Parathyroid adenoma (tissue), 2 donors: ENCODE data around the gene NLK.

Source experiments
- H2AFZ ChIP-seq: fragments of 300-600 bp; sonication (generic); one replicate; pipeline ENCODE4 v1.7.0; 2017; ENCODE audit warnings: antibody characterized with exemption, mild to moderate bottlenecking
- H3K27ac ChIP-seq: fragments of 300-600 bp; sonication (generic); one replicate; pipeline ENCODE4 v1.7.0; 2017
- H3K27me3 ChIP-seq: fragments of 300-600 bp; sonication (generic); one replicate; pipeline ENCODE4 v1.7.0; 2017; ENCODE audit warnings: low read length; ENCODE audit not compliant: control insufficient read depth, insufficient read depth
- H3K36me3 ChIP-seq: fragments of 300-600 bp; sonication (generic); one replicate; pipeline ENCODE4 v1.7.0; 2017; ENCODE audit warnings: low read length; ENCODE audit not compliant: control insufficient read depth, insufficient read depth
- H3K4me1 ChIP-seq: fragments of 300-600 bp; sonication (generic); one replicate; pipeline ENCODE4 v1.7.0; 2017; ENCODE audit warnings: control low read depth
- H3K4me2 ChIP-seq: fragments of 300-600 bp; sonication (generic); one replicate; pipeline ENCODE4 v1.7.0; 2017; ENCODE audit warnings: low read length
- H3K4me3 ChIP-seq: fragments of 300-600 bp; sonication (generic); one replicate; pipeline ENCODE4 v1.7.0; 2017; ENCODE audit warnings: low read depth, low read length
- H3K79me2 ChIP-seq: fragments of 300-600 bp; sonication (generic); one replicate; pipeline ENCODE4 v1.7.0; 2017; ENCODE audit warnings: control low read depth
- H3K9ac ChIP-seq: fragments of 300-600 bp; sonication (generic); one replicate; pipeline ENCODE4 v1.7.0; 2017; ENCODE audit warnings: mild to moderate bottlenecking
- H3K9me3 ChIP-seq: fragments of 300-600 bp; sonication (generic); one replicate; pipeline ENCODE4 v1.7.0; 2017; ENCODE audit warnings: low read length; ENCODE audit not compliant: control insufficient read depth
- TF ChIP-seq, protein P1 (sequence below): fragments of 300-600 bp; sonication (generic); IDR thresholded peaks from one replicate; pipeline ENCODE4 v1.7.0; 2017; ENCODE audit warnings: antibody characterized with exemption, mild to moderate bottlenecking
- donor health status: primary hyperparathyroidism.

The NLK gene

DNA sequence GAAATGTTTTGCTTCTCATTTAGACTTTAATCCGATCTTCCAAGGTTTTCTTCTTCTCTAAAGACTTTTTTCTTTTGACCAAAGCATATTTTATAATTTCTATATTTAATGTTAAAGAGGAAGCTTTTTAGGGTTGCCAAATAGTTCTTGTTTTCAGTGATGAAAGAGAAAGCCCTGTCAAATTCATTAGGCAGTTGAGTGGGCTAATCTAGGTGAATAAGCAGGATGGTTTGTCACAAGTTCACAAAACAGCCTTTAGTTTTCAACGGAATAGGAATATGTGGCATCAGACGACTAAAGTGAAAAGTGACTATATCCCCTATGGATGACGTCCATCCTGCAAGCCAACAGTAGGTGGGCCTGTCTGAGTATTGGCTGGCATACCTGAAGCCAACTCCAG, 118.8 kb downstream of the NLK start:
- H3K9ac ChIP-seq, result no peak overlapping the region
- no peak overlapping the region for H2AFZ ChIP-seq
- no peak overlapping the region for H3K4me3 ChIP-seq
- H3K36me3 ChIP-seq, result no peaks in the 10 kb centered on the region
- no peaks in the 10 kb centered on the region for H3K4me1 ChIP-seq
- no peak overlapping the region for H3K4me2 ChIP-seq
- H3K9me3 ChIP-seq, result no peaks in the 10 kb centered on the region
- H3K27ac ChIP-seq, result no peak overlapping the region
- H3K79me2 ChIP-seq, result no peaks in the 10 kb centered on the region
- H3K27me3 ChIP-seq, result no peaks in the 10 kb centered on the region
- TF ChIP-seq, protein P1, sequence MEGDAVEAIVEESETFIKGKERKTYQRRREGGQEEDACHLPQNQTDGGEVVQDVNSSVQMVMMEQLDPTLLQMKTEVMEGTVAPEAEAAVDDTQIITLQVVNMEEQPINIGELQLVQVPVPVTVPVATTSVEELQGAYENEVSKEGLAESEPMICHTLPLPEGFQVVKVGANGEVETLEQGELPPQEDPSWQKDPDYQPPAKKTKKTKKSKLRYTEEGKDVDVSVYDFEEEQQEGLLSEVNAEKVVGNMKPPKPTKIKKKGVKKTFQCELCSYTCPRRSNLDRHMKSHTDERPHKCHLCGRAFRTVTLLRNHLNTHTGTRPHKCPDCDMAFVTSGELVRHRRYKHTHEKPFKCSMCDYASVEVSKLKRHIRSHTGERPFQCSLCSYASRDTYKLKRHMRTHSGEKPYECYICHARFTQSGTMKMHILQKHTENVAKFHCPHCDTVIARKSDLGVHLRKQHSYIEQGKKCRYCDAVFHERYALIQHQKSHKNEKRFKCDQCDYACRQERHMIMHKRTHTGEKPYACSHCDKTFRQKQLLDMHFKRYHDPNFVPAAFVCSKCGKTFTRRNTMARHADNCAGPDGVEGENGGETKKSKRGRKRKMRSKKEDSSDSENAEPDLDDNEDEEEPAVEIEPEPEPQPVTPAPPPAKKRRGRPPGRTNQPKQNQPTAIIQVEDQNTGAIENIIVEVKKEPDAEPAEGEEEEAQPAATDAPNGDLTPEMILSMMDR, result no peak

DNA sequence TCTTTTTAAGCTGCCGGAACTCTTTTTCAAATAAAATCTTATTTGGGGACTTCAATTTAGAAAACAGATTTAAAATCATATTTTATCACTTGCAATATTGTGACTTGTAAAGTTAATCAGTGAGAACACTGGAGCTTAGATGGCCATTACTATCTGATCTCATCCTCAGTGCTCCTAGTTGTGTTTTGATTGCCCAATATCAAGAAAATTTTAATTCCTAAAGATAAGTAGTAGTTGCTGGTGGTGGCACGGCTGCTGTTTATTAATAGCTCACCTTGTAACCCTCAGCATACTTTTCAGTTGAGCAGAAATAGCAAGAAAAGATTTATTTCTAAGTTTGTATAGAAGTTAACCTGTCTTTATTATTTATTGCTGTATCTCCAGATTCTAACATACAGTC, 124.0 kb downstream of the NLK start:
- no peaks in the 10 kb centered on the region for H3K79me2 ChIP-seq
- H3K4me3 ChIP-seq, result no peak overlapping the region
- H3K9me3 ChIP-seq, result no peaks in the 10 kb centered on the region
- no peaks in the 10 kb centered on the region for H3K27me3 ChIP-seq
- no peaks in the 10 kb centered on the region for H3K36me3 ChIP-seq
- TF ChIP-seq, protein P1, result no peak
- H3K4me1 ChIP-seq, result no peaks in the 10 kb centered on the region
- H3K27ac ChIP-seq, result no peak overlapping the region
- no peak overlapping the region for H3K4me2 ChIP-seq
- H2AFZ ChIP-seq, result no peak overlapping the region
- H3K9ac ChIP-seq, result no peak overlapping the region

DNA sequence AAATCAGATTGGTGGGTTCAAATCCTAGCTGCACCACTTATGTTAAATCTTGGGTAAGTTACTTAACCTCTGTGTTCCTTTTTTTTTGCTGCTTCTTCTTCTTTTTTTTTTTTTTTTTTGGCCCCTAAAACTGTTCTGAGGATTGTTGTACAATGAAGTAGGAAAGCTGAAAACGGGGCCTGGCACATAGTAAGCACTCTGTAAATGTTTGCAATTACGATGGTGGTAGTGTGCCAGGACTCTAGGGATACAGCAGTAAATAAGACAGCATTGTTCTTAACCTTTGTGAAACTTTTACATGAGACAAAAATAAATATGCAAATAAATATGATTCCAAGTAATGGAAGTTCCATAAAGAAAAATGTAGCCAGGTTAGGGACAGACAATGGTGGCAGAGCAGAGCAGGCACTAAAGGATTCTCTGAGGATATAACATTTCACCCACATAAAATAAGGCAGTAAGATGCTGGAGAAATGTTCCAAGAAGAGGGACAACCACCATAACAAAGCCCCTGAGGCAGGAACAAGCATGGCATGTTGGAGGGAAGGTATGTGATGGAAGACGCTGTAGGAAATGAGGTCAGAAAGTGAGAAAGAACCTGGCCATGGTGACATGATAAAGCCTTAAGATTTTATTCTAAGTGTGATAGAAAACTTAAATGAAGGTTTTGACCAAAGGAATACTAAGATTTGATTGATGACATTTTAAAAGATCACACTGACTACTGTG, 127.3 kb downstream of the NLK start:
- no peaks in the 10 kb centered on the region for H3K79me2 ChIP-seq
- H3K27ac ChIP-seq, result no peak overlapping the region
- no peaks in the 10 kb centered on the region for H3K9me3 ChIP-seq
- H3K4me3 ChIP-seq, result no peak overlapping the region
- no peak overlapping the region for H3K4me2 ChIP-seq
- H3K4me1 ChIP-seq, result no peaks in the 10 kb centered on the region
- no peaks in the 10 kb centered on the region for H3K36me3 ChIP-seq
- no peaks in the 10 kb centered on the region for H3K27me3 ChIP-seq
- TF ChIP-seq, protein P1, result no peak
- H2AFZ ChIP-seq, result no peak overlapping the region
- H3K9ac ChIP-seq, result no peak overlapping the region

DNA sequence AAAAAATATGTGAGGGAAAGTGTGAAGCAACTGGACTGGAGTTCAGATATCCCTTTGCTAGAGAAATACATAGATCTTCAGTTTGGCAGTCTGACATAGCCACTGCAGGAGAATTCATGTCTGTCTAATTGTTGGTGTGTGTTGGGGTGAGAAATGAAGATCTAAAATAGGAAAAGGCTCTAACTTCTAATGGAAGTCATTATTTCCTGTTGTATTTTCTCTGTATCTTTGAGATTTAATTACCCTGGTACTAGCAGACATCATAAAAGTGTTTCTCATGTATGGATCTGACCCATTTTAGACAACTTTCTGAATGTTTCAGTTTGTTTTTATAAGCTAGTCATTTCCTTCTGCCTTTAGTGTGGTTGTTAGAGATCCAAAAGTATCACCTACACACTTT, 128.3 kb downstream of the NLK start:
- Histone ChIP-seq H3K27me3 (no peaks in the 10 kb centered on the region), H3K9ac (no peak overlapping the region), H2AFZ (no peak overlapping the region), H3K9me3 (no peaks in the 10 kb centered on the region), H3K4me1 (no peaks in the 10 kb centered on the region), H3K36me3 (no peaks in the 10 kb centered on the region), H3K79me2 (no peaks in the 10 kb centered on the region), H3K27ac (no peak overlapping the region), H3K4me2 (no peak overlapping the region), H3K4me3 (no peak overlapping the region)
- TF ChIP-seq, protein P1, result no peak

DNA sequence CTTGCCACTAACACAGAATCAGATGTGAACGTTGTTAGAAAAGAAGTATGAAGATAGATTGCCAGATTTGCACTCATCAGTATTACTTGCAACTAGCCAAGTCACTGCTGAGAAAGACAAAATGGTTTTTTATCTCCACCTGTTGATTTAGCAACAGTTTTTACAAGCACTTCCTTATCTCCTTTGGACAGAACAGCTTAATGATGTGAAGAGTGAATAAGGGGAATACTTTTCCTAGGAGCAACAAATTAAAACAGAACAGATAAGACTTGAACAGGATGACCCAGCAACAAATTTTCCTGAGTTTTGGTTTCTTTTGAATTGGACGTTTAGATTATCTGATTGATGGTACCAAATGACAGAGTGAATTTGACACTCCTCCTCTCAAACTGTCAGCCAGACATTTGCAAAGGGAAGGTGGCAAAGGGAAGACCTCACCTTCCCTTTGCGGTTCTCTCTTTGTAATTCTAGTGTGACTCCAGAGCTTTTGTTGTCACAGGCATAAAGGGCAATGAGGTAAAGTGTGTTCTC, 130.6 kb downstream of the NLK start:
- H3K79me2 ChIP-seq, result no peaks in the 10 kb centered on the region
- H3K9me3 ChIP-seq, result no peaks in the 10 kb centered on the region
- TF ChIP-seq, protein P1, result no peak
- H3K4me3 ChIP-seq, result no peak overlapping the region
- no peak overlapping the region for H3K27ac ChIP-seq
- no peak overlapping the region for H2AFZ ChIP-seq
- H3K4me1 ChIP-seq, result no peaks in the 10 kb centered on the region
- no peaks in the 10 kb centered on the region for H3K27me3 ChIP-seq
- no peak overlapping the region for H3K9ac ChIP-seq
- H3K4me2 ChIP-seq, result peak overlapping the region; percentile 14
- no peaks in the 10 kb centered on the region for H3K36me3 ChIP-seq
